IMR-90 (cell line): ENCODE measurements around the gene SURF2. TPM values are rescaled to one million over a fixed set of nuclear protein-coding genes. Genes with fewer than 3 reads are reported as not detected.

Experiments
- ATAC-seq: fragments of 200-7000 bp; cut with Tn5 transposase; 2 replicates; pipeline ENCODE4 v1.9.1; 2020; ENCODE audit warnings: low read depth, mild to moderate bottlenecking, moderate library complexity
- BruUV-seq: library from RNA; stranded (reverse); fragments of 400-500 nt; replicated peaks from 2 replicates; lab custom pipeline; 2021; lab: Mats Ljungman, UMichigan
- CTCF ChIA-PET: fragments of 300-600 bp; formaldehyde crosslinking; extraction: SDS; loops from one replicate; lab custom pipeline; 2021; ENCODE audit warnings: antibody characterized with exemption; lab: Yijun Ruan, JAX
- POLR2A ChIA-PET: fragments of 300-600 bp; sonication (Branson Sonifier 250); formaldehyde crosslinking; loops from one replicate; lab custom pipeline; 2022; ENCODE audit warnings: antibody characterized with exemption; ENCODE audit not compliant: unreplicated experiment; lab: Charles Lee
- DNase-seq: peaks from one replicate; pipeline ENCODE4 v3.0.0; 2013
- H2AFZ ChIP-seq: replicated peaks from 2 replicates; pipeline ENCODE3; 2013; ENCODE audit warnings: low read length, mild to moderate bottlenecking; ENCODE audit not compliant: poor library complexity
- H2AK5ac ChIP-seq: 2 replicates; pipeline ENCODE4 v1.6.1; 2013; ENCODE audit warnings: low read depth, low read length, inconsistent platforms
- H2AK9ac ChIP-seq: replicated peaks from 2 replicates; pipeline ENCODE3; 2013; ENCODE audit warnings: mild to moderate bottlenecking, low read depth, low read length, moderate library complexity; ENCODE audit not compliant: poor library complexity
- H2BK120ac ChIP-seq: 2 replicates; pipeline ENCODE4 v1.6.1; 2013; ENCODE audit warnings: low read depth, low read length, inconsistent platforms
- H2BK15ac ChIP-seq: 3 replicates; pipeline ENCODE4 v1.6.1; 2013; ENCODE audit warnings: low read depth, low read length, inconsistent platforms
- H2BK20ac ChIP-seq: 2 replicates; pipeline ENCODE4 v1.6.1; 2013; ENCODE audit warnings: low read depth, mild to moderate bottlenecking, inconsistent platforms, low read length, moderate library complexity
- H2BK5ac ChIP-seq: 2 replicates; pipeline ENCODE4 v1.6.1; 2013; ENCODE audit warnings: mild to moderate bottlenecking, low read depth, low read length, inconsistent platforms; ENCODE audit not compliant: poor library complexity, severe bottlenecking
- H3K14ac ChIP-seq: replicated peaks from 2 replicates; pipeline ENCODE4 v1.6.1; 2013; ENCODE audit warnings: low read depth, low read length, inconsistent platforms
- H3K18ac ChIP-seq: 2 replicates; pipeline ENCODE4 v1.6.1; 2013; ENCODE audit warnings: low read depth, low read length, control low read depth
- H3K23ac ChIP-seq: 2 replicates; pipeline ENCODE4 v1.6.1; 2013; ENCODE audit warnings: low read depth, low read length, inconsistent platforms
- H3K27ac ChIP-seq: 2 replicates; pipeline ENCODE4 v1.5.1; 2013; ENCODE audit warnings: mild to moderate bottlenecking, control low read depth, low read length; ENCODE audit not compliant: insufficient read depth
- H3K27me3 ChIP-seq: 2 replicates; pipeline ENCODE4 v1.6.1; 2013; ENCODE audit warnings: low read length; ENCODE audit not compliant: control insufficient read depth, insufficient read depth
- H3K36me3 ChIP-seq: 2 replicates; pipeline ENCODE4 v1.6.1; 2013; ENCODE audit warnings: low read length, mixed read lengths; ENCODE audit not compliant: control insufficient read depth, insufficient read depth
- H3K4ac ChIP-seq: 2 replicates; pipeline ENCODE4 v1.6.1; 2013; ENCODE audit warnings: low read depth, low read length, inconsistent platforms
- H3K4me1 ChIP-seq: 2 replicates; pipeline ENCODE4 v1.6.1; 2013; ENCODE audit warnings: low read length, mixed read lengths; ENCODE audit not compliant: control insufficient read depth, insufficient read depth
- H3K4me2 ChIP-seq: 2 replicates; pipeline ENCODE4 v1.6.1; 2013; ENCODE audit warnings: low read depth, mild to moderate bottlenecking, control low read depth, low read length, moderate library complexity
- H3K4me3 ChIP-seq: 2 replicates; pipeline ENCODE4 v1.5.1; 2013; ENCODE audit warnings: low read depth, mild to moderate bottlenecking, control low read depth, low read length, moderate library complexity; ENCODE audit not compliant: insufficient read depth
- H3K56ac ChIP-seq: 2 replicates; pipeline ENCODE4 v1.6.1; 2013; ENCODE audit warnings: low read length, inconsistent platforms; ENCODE audit not compliant: insufficient read depth; ENCODE audit errors: extremely low read depth
- H3K79me1 ChIP-seq, 2 experiments: 2 replicates each; pipeline ENCODE4 v1.6.1; 2013; ENCODE audit warnings: low read length in 2 of 2, inconsistent platforms in 1 of 2, low read depth in 1 of 2
- H3K9ac ChIP-seq: 2 replicates; pipeline ENCODE4 v1.6.1; 2013; ENCODE audit warnings: low read depth, low read length, control low read depth
- H3K9me1 ChIP-seq: 2 replicates; pipeline ENCODE4 v1.6.1; 2013; ENCODE audit warnings: low read length, inconsistent platforms; ENCODE audit not compliant: insufficient read depth
- H3K9me3 ChIP-seq: 2 replicates; pipeline ENCODE4 v1.6.1; 2013; ENCODE audit warnings: low read length; ENCODE audit not compliant: control insufficient read depth, insufficient read depth
- H4K20me1 ChIP-seq: 2 replicates; pipeline ENCODE4 v1.6.1; 2013; ENCODE audit warnings: low read length, inconsistent platforms; ENCODE audit not compliant: insufficient read depth
- H4K5ac ChIP-seq: 2 replicates; pipeline ENCODE4 v1.6.1; 2013; ENCODE audit warnings: mild to moderate bottlenecking, low read depth, low read length, control low read depth
- H4K8ac ChIP-seq, 2 experiments: 2 replicates each; pipeline ENCODE4 v1.6.1; 2013; ENCODE audit warnings: low read depth in 2 of 2, low read length in 2 of 2, control low read depth in 1 of 2, inconsistent platforms in 1 of 2
- H4K91ac ChIP-seq: 2 replicates; pipeline ENCODE4 v1.6.1; 2013; ENCODE audit warnings: low read depth, low read length, inconsistent platforms; ENCODE audit not compliant: insufficient read depth
- BHLHE40 ChIP-seq: fragments of 150-350 bp; IDR thresholded peaks from 2 replicates; pipeline ENCODE4 v1.6.1; 2016; ENCODE audit warnings: mild to moderate bottlenecking, low read depth, low read length
- CEBPB ChIP-seq: IDR thresholded peaks from 2 replicates; pipeline ENCODE4 v1.6.1; 2012; ENCODE audit warnings: low read depth, low read length, improper control_type of control experiment
- CHD1 ChIP-seq: IDR thresholded peaks from 2 replicates; pipeline ENCODE4 v1.6.1; 2012; ENCODE audit warnings: low read depth, low read length, improper control_type of control experiment
- CTCF ChIP-seq: conservative IDR thresholded peaks from 2 replicates; pipeline ENCODE4 v1.5.1; 2012; ENCODE audit warnings: mild to moderate bottlenecking, low read depth, low read length, improper control_type of control experiment
- ELK1 ChIP-seq: fragments of 150-350 bp; IDR thresholded peaks from 2 replicates; pipeline ENCODE4 v1.6.1; 2016; ENCODE audit warnings: low read depth, mild to moderate bottlenecking, low read length, moderate library complexity, borderline replicate concordance
- MAFK ChIP-seq: IDR thresholded peaks from 2 replicates; pipeline ENCODE4 v1.6.1; 2012; ENCODE audit warnings: low read depth, low read length, improper control_type of control experiment
- MAZ ChIP-seq: IDR thresholded peaks from 2 replicates; pipeline ENCODE4 v1.6.1; 2012; ENCODE audit warnings: low read depth, mild to moderate bottlenecking, low read length, improper control_type of control experiment, moderate library complexity, borderline replicate concordance
- RCOR1 ChIP-seq: IDR thresholded peaks from 2 replicates; pipeline ENCODE4 v1.6.1; 2012; ENCODE audit warnings: mild to moderate bottlenecking, low read length, improper control_type of control experiment; ENCODE audit not compliant: insufficient replicate concordance
- RFX5 ChIP-seq: IDR thresholded peaks from 2 replicates; pipeline ENCODE4 v1.8.0; 2012; ENCODE audit warnings: low read depth, mild to moderate bottlenecking, low read length, moderate library complexity
- WGBS, 2 experiments: methylation state at CpG; one replicate each; pipeline versions ENCODE4 v1.1.5 to v1.1.7; 2013; ENCODE audit warnings: missing lambda C conversion rate in 2 of 2; ENCODE audit not compliant: insufficient read length in 1 of 2; ENCODE audit errors: extremely low coverage in 2 of 2; 5-methylcytosine and 5-hydroxymethylcytosine counted together
- dilution Hi-C: fragments of 300-500 bp; cut with HindIII; formaldehyde crosslinking; loops from one replicate; pipeline ENCODE4 v1.14.3; 2018; ENCODE audit warnings: low sequenced_read_pairs; ENCODE audit not compliant: unreplicated experiment
- in situ Hi-C: fragments of 300-500 bp; cut with MboI; formaldehyde crosslinking; loops from 3 replicates; pipeline ENCODE4 v1.14.3; 2019; ENCODE audit warnings: low sequenced_read_pairs, inconsistent platforms, mixed read lengths
- intact Hi-C: fragments of 100-400 bp; cut with micrococcal nuclease; formaldehyde crosslinking; loops from 2 replicates; pipeline ENCODE4 v1.10.0; 2022
- polyA plus RNA-seq, 3 experiments: library from polyadenylated mRNA; depleted of rRNA; stranded (reverse); fragments of >200 nt; gene quantifications; 2 replicates each; pipeline ENCODE4 v1.2.3, GENCODE V29; 2012; ENCODE audit warnings: low replicate concordance in 1 of 3
- total RNA-seq: library from RNA; depleted of rRNA; stranded (reverse); fragments of >200 nt; gene quantifications from 2 replicates; pipeline ENCODE4 v1.2.3, GENCODE V29; 2012

Gene SURF2
- total and polyA plus RNA-seq, 2 of the 4 experiments (the other 2 are of a cell fraction), result 9.9 to 16.3 TPM

GRCh38 chr9:133387680-133388079 is 31.3 kb downstream of the SURF2 start:
- WGBS, 2 experiments, result 76% methylated on average over 6 of the region's 9 CpGs; no CpG with 5 or more reads in 1 of the 2 experiments
- Histone ChIP-seq H3K4me1 (no peaks in the 10 kb centered on the region), H2BK5ac (no peak overlapping the region), H2BK15ac (no peak overlapping the region), H3K18ac (no peak overlapping the region), H2AFZ (no peak overlapping the region), H3K4ac (no peak overlapping the region), H2AK5ac (no peak overlapping the region), H3K36me3 (no peaks in the 10 kb centered on the region), H3K79me1 (no peaks in the 10 kb centered on the region), H3K27me3 (peaks cover 6% of the 10 kb centered on the region; the same call in 1 of the 2 replicates), H3K4me3 (no peak overlapping the region), H3K4me2 (no peak overlapping the region), H4K5ac (no peak overlapping the region), H3K14ac (no peak overlapping the region), H4K91ac (no peak overlapping the region), H3K9me3 (no peaks in the 10 kb centered on the region), H4K8ac (no peak overlapping the region), H3K23ac (no peak overlapping the region), H2AK9ac (peak overlapping the region; percentile 66), H2BK20ac (no peak overlapping the region), H4K20me1 (no peaks in the 10 kb centered on the region; the same call in 1 of the 2 replicates), H3K9me1 (no peaks in the 10 kb centered on the region), H3K56ac (no peak overlapping the region), H3K27ac (no peak overlapping the region), H2BK120ac (no peak overlapping the region), H3K9ac (no peak overlapping the region)
- TF ChIP-seq BHLHE40 (no peak), ELK1 (no peak), MAZ (no peak), CHD1 (no peak), RCOR1 (no peak), CTCF (no peak), RFX5 (no peak), MAFK (no peak), CEBPB (no peak)
- ATAC-seq, result no peak
- ChIA-PET POLR2A (no interaction called here), CTCF (no interaction called here)
- intact Hi-C loops (no loop called here), dilution Hi-C loops (no loop called here), in situ Hi-C loops (no loop called here)
- no peak for DNase-seq
- BruUV-seq, result no TSS peak
